Trophoblast cell (in vitro differentiated cells and primary cell): Measurements from ENCODE around the gene GLRX3.

Experiments used
- DNase-seq, 2 donors: peaks; one replicate each; pipeline ENCODE4 v3.0.0-alpha.2; 2016
- H2AFZ ChIP-seq: 2 replicates; pipeline ENCODE4 v1.6.1; 2013; ENCODE audit warnings: low read length, moderate library complexity, mild to moderate bottlenecking; ENCODE audit not compliant: insufficient read depth, poor library complexity
- H2AK5ac ChIP-seq: 2 replicates; pipeline ENCODE4 v1.6.1; 2013; ENCODE audit warnings: mild to moderate bottlenecking, low read length
- H2BK120ac ChIP-seq: 2 replicates; pipeline ENCODE4 v1.6.1; 2013; ENCODE audit warnings: low read length, mild to moderate bottlenecking, moderate library complexity; ENCODE audit not compliant: insufficient read depth, poor library complexity
- H2BK12ac ChIP-seq: 2 replicates; pipeline ENCODE4 v1.6.1; 2013; ENCODE audit warnings: mild to moderate bottlenecking, low read length, moderate library complexity
- H2BK5ac ChIP-seq: 2 replicates; pipeline ENCODE4 v1.6.1; 2013; ENCODE audit warnings: low read length, low read depth, moderate library complexity, mild to moderate bottlenecking; ENCODE audit not compliant: poor library complexity
- H3K14ac ChIP-seq: 2 replicates; pipeline ENCODE4 v1.6.1; 2013; ENCODE audit warnings: mild to moderate bottlenecking, low read length
- H3K18ac ChIP-seq: 2 replicates; pipeline ENCODE4 v1.6.1; 2013; ENCODE audit warnings: mild to moderate bottlenecking, low read length
- H3K23ac ChIP-seq: 2 replicates; pipeline ENCODE4 v1.6.1; 2013; ENCODE audit warnings: low read length
- H3K27ac ChIP-seq: 2 replicates; pipeline ENCODE4 v1.5.1; 2013; ENCODE audit warnings: low read depth, mild to moderate bottlenecking, inconsistent platforms, low read length, moderate library complexity
- H3K27me3 ChIP-seq: 2 replicates; pipeline ENCODE4 v1.6.1; 2013; ENCODE audit warnings: inconsistent platforms, mild to moderate bottlenecking, low read length, moderate library complexity; ENCODE audit not compliant: insufficient read depth
- H3K36me3 ChIP-seq, 2 experiments: 1 replicate in 1 of 2; 2 replicates in 1 of 2; pipeline ENCODE4 v1.6.1; 2013; ENCODE audit warnings: low read length in 2 of 2, mild to moderate bottlenecking in 2 of 2, moderate library complexity in 1 of 2; ENCODE audit not compliant: insufficient read depth in 2 of 2, control insufficient read depth in 1 of 2
- H3K4ac ChIP-seq: 2 replicates; pipeline ENCODE4 v1.6.1; 2013; ENCODE audit warnings: low read depth, mild to moderate bottlenecking, low read length, moderate library complexity
- H3K4me1 ChIP-seq, 2 experiments: 1 replicate in 1 of 2; 2 replicates in 1 of 2; pipeline ENCODE4 v1.6.1; 2013; ENCODE audit warnings: low read length in 2 of 2, mild to moderate bottlenecking in 2 of 2, moderate library complexity in 1 of 2; ENCODE audit not compliant: insufficient read depth in 2 of 2, control insufficient read depth in 1 of 2
- H3K4me2 ChIP-seq: 2 replicates; pipeline ENCODE4 v1.6.1; 2013; ENCODE audit warnings: inconsistent platforms, mild to moderate bottlenecking, low read length, moderate library complexity
- H3K4me3 ChIP-seq: 2 replicates; pipeline ENCODE4 v1.5.1; 2013; ENCODE audit warnings: mild to moderate bottlenecking, low read depth, low read length, inconsistent platforms
- H3K79me1 ChIP-seq: one replicate; pipeline ENCODE4 v1.6.1; 2013; ENCODE audit warnings: low read length
- H3K79me2 ChIP-seq: 2 replicates; pipeline ENCODE4 v1.6.1; 2013; ENCODE audit warnings: low read length, mild to moderate bottlenecking; ENCODE audit not compliant: control insufficient read depth, insufficient read depth, poor library complexity
- H3K9ac ChIP-seq: 2 replicates; pipeline ENCODE4 v1.6.1; 2013; ENCODE audit warnings: mild to moderate bottlenecking, low read length
- H3K9me3 ChIP-seq: 2 replicates; pipeline ENCODE4 v1.6.1; 2013; ENCODE audit warnings: low read depth, mild to moderate bottlenecking, control low read depth, inconsistent platforms, low read length; ENCODE audit not compliant: insufficient read depth
- H4K12ac ChIP-seq: 2 replicates; pipeline ENCODE4 v1.6.1; 2013; ENCODE audit warnings: low read depth, mild to moderate bottlenecking, low read length, moderate library complexity
- H4K8ac ChIP-seq: 2 replicates; pipeline ENCODE4 v1.6.1; 2013; ENCODE audit warnings: low read depth, mild to moderate bottlenecking, low read length, moderate library complexity
- H4K91ac ChIP-seq: one replicate; pipeline ENCODE4 v1.6.1; 2013; ENCODE audit warnings: low read depth, mild to moderate bottlenecking, low read length, moderate library complexity
- WGBS: extraction: QIAGEN DNeasy Blood & Tissue Kit; methylation state at CpG from one replicate; pipeline ENCODE4 v1.1.7; 2013; ENCODE audit warnings: missing lambda C conversion rate; ENCODE audit not compliant: insufficient read length, insufficient coverage; ENCODE audit errors: extremely low coverage; 5-methylcytosine and 5-hydroxymethylcytosine counted together

GLRX3 gene

DNA sequence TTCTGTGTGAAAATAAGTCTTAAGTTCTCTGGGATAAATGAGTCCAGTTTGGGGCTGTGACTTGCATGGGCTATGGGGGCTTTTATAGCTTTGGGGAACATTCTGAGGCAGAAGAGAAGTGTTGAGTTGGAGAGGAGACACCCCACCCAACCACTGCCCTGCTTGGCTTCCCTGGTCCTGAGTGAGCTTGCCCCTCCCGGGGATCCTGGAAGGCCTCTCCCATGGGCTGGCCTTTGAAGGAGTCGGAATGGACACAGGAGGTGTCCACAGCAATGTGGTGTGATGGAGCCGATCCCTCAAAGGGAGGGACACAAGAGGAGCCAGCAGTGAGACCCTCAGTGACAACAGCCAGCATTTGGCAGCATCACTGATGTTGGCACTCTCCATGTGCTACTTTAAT lies 89.8 kb downstream of the GLRX3 start:
- Histone ChIP-seq H2AFZ (no peak overlapping the region), H3K36me3 (peaks cover 0 to 2% of the 10 kb centered on the region in 2 experiments)
- no CpG with 5 or more reads among the region's 3 CpGs for WGBS

DNA sequence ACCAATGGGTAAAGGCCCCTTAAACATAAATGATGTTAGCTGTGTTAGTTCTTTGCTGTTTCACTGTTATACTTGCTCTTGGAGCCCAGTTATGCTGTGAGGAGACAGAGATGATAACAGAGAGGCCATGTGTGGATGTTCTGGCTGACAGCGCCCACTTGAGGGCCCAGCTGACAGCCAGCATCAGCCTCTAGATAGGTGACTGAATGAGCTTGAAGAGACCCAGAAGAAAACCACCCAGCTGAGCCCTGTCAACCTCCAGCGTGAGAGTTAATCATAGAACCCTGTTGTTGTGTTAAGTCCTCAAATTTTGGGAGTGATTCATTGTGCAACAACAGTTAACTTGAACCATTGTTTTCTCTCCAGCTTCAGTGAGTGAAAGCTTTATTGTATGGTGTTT lies 91.7 kb downstream of the GLRX3 start:
- Histone ChIP-seq H4K8ac (no peak overlapping the region), H3K27ac (no peak overlapping the region), H3K9me3 (peaks cover 2% of the 10 kb centered on the region), H3K36me3 (peaks cover 0 to 2% of the 10 kb centered on the region in 2 experiments), H2BK5ac (no peak overlapping the region), H3K14ac (no peak overlapping the region), H4K12ac (no peak overlapping the region), H3K79me1 (no peaks in the 10 kb centered on the region), H2BK120ac (no peak overlapping the region), H3K4ac (no peak overlapping the region), H2AFZ (no peak overlapping the region), H3K4me1 (no peaks in the 10 kb centered on the region), H3K27me3 (no peaks in the 10 kb centered on the region), H2BK12ac (no peak overlapping the region), H3K18ac (no peak overlapping the region), H3K23ac (no peak overlapping the region), H3K9ac (no peak overlapping the region), H3K79me2 (no peaks in the 10 kb centered on the region), H4K91ac (no peak overlapping the region), H3K4me3 (no peak overlapping the region), H3K4me2 (no peak overlapping the region), H2AK5ac (no peak overlapping the region)
- WGBS = no CpG with 5 or more reads among the region's 2 CpGs
- no peak for DNase-seq

More for the DNA sequence above, 89.8 kb downstream of the GLRX3 start:
- no peak overlapping the region for H3K4me3 ChIP-seq
- no peak overlapping the region for H3K4ac ChIP-seq
- H4K91ac ChIP-seq = no peak overlapping the region
- no peak overlapping the region for H3K23ac ChIP-seq
- H3K4me1 ChIP-seq = no peaks in the 10 kb centered on the region
- no peak overlapping the region for H3K27ac ChIP-seq
- no peak overlapping the region for H3K18ac ChIP-seq
- H3K9me3 ChIP-seq = peaks cover 4% of the 10 kb centered on the region
- no peak overlapping the region for H3K4me2 ChIP-seq
- H3K14ac ChIP-seq = no peak overlapping the region
- no peaks in the 10 kb centered on the region for H3K27me3 ChIP-seq
- H3K9ac ChIP-seq = no peak overlapping the region
- no peaks in the 10 kb centered on the region for H3K79me2 ChIP-seq
- no peak for DNase-seq
- H2BK12ac ChIP-seq = no peak overlapping the region
- no peak overlapping the region for H4K12ac ChIP-seq
- no peaks in the 10 kb centered on the region for H3K79me1 ChIP-seq
- H2BK120ac ChIP-seq = no peak overlapping the region
- H2AK5ac ChIP-seq = no peak overlapping the region
- no peak overlapping the region for H2BK5ac ChIP-seq
- no peak overlapping the region for H4K8ac ChIP-seq
